ENCODE measurements around the gene PXK.

GRCh38 chr3:58334506-58334884 is 1.8 kb downstream of the PXK start:
- TF ChIP-seq CTCF (IDR thresholded peaks at IDR 0.05) (no peak), POLR2A (IDR thresholded peaks at IDR 0.05) (no peak), POLR2AphosphoS5 (IDR thresholded peaks at IDR 0.05) (no peak)
